ENCODE measurements around the gene CCDC134. TPM values are rescaled to one million over a fixed set of nuclear protein-coding genes. Genes with fewer than 3 reads are reported as not detected.
A peak's percentile ranks its signal among the peaks of the same experiment; 100 is the strongest.

CCDC134 gene
- total and polyA plus RNA-seq, 9 of the 15 experiments (the other 6 are each of a cell fraction or from before 2014, with no cell fraction given), result 0.56 to 11.9 (median 5.3) TPM

DNA sequence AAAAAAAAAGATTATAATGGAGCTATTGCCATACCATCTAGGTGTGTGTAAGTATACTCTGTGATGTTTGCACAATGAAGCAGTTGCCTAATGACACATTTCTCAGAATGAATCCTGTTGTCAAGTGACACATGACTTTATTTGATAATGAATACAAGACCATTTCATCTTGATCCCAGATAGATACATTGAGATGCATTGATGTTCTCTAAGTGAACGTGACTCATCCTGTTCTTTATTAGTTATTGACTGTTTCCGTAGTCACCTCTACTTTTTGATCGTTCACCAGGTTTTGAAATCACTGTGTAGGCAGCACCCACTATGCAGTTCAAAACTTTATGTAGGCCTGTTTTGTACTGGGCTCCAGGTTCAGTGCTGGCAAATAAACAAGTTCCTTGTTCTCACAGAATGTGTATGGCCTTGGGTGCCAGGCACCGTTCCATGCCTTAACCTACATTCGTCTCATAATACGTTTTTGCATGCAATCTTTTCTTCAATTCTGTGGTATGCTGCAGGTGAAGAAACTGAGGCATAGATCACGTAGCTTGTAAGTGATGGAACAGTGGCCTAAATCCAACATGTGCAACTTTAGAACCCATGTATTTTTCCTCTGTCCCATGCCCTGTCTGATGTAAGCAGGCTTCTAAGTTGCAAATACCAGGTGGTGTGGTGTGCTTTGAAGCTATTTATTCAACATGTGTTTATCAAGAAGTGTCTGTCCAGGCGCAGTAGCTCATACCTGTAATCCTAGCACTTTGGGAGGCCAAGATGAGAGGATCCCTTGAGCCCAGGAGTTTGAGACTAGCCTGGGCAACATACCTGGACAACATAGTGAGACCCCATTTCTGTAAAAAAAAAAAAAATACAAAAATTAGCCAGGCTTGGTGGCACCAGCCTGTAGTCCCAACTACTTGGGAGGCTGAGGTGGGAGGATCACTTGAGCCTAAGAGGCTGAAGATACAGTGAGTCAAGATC lies 42.8 kb downstream of the CCDC134 start:
- FAIRE-seq (no peak), ATAC-seq (no peak), DNase-seq (ENCODE audit: extremely low read depth in 1 of 4, low spot score in 3 of 4) (no peak)
- H2AFZ ChIP-seq (ENCODE audit: low read depth, low read length), result no peak overlapping the region
- no peak overlapping the region for H3K4me3 ChIP-seq
- in situ Hi-C loops (cut with MboI) (no loop called here), intact Hi-C loops (cut with micrococcal nuclease) (no loop called here)
- peaks cover 70% of the 10 kb centered on the region for H4K20me1 ChIP-seq (replicated peaks; ENCODE audit: control insufficient read depth, insufficient read depth, low read length)
- WGBS (ENCODE audit: insufficient coverage, low coverage, missing lambda C conversion rate), result 86% methylated on average over 8 of the region's 8 CpGs
- peaks cover 60% of the 10 kb centered on the region for H3K36me3 ChIP-seq (ENCODE audit: control insufficient read depth, insufficient read depth, low read length)
- no peak overlapping the region for H3K9ac ChIP-seq (ENCODE audit: insufficient read depth in 1 of 2, low read depth in 2 of 2, low read length in 2 of 2)
- BruUV-seq (replicated peaks), result no TSS peak
- no peaks in the 10 kb centered on the region for H3K9me3 ChIP-seq (replicated peaks; ENCODE audit: control insufficient read depth, insufficient read depth, low read depth, low read length)
- ChIA-PET POLR2A (interaction anchor here (0.5 to 5.1 kb wide), 5 partner anchors 10 to 464 kb away, joined by 3 to 34 read pairs (median 3); partner anchors contain the start of gene SREBF2), CTCF (ENCODE audit: low intra/inter-chr PET ratio) (no interaction called here)
- H3K79me2 ChIP-seq (ENCODE audit: control insufficient read depth, insufficient read depth, low read length), result peaks cover 98% of the 10 kb centered on the region
- no peak overlapping the region for H3K4me2 ChIP-seq (ENCODE audit: insufficient read depth, low read length)
- H3K9me1 ChIP-seq (ENCODE audit: control insufficient read depth, insufficient read depth, low read length), result peaks cover 30% of the 10 kb centered on the region
- H3K4me1 ChIP-seq (replicated peaks in 1 of 2; ENCODE audit: control insufficient read depth in 2 of 2, insufficient read depth in 2 of 2, low read length in 2 of 2), result peaks cover 18 to 72% of the 10 kb centered on the region in 2 experiments
- no peak overlapping the region; the same call in 2 of the 3 replicates for H3K27ac ChIP-seq (ENCODE audit: extremely low read depth, low read depth, low read length)
- no peaks in the 10 kb centered on the region for H3K27me3 ChIP-seq (ENCODE audit: control insufficient read depth in 2 of 2, insufficient read depth in 2 of 2, low read length in 2 of 2)
- TF ChIP-seq KLF13 (tag; IDR thresholded peaks at IDR 0.05; ENCODE audit: borderline replicate concordance, low read depth), result no peak
- TF ChIP-seq RB1 (IDR thresholded peaks at IDR 0.05; ENCODE audit: low read depth), result no peak
- no peak for TF ChIP-seq HOXB6 (CRISPR knock-in tag; IDR thresholded peaks at IDR 0.05; ENCODE audit: borderline replicate concordance)
- no peak for TF ChIP-seq ZFP36 (IDR thresholded peaks at IDR 0.05; ENCODE audit: low read depth, low read length, partially characterized antibody)
- 0 out of 2 replicates have a peak, but pooled peaks have one; percentile 47 for TF ChIP-seq MYC (IDR thresholded peaks at IDR 0.05; ENCODE audit: low read depth, low read length)
- no peak for TF ChIP-seq MYC (CRISPR knock-in tag; IDR thresholded peaks at IDR 0.05; ENCODE audit: borderline replicate concordance, low read depth)
- TF ChIP-seq, protein P1, sequence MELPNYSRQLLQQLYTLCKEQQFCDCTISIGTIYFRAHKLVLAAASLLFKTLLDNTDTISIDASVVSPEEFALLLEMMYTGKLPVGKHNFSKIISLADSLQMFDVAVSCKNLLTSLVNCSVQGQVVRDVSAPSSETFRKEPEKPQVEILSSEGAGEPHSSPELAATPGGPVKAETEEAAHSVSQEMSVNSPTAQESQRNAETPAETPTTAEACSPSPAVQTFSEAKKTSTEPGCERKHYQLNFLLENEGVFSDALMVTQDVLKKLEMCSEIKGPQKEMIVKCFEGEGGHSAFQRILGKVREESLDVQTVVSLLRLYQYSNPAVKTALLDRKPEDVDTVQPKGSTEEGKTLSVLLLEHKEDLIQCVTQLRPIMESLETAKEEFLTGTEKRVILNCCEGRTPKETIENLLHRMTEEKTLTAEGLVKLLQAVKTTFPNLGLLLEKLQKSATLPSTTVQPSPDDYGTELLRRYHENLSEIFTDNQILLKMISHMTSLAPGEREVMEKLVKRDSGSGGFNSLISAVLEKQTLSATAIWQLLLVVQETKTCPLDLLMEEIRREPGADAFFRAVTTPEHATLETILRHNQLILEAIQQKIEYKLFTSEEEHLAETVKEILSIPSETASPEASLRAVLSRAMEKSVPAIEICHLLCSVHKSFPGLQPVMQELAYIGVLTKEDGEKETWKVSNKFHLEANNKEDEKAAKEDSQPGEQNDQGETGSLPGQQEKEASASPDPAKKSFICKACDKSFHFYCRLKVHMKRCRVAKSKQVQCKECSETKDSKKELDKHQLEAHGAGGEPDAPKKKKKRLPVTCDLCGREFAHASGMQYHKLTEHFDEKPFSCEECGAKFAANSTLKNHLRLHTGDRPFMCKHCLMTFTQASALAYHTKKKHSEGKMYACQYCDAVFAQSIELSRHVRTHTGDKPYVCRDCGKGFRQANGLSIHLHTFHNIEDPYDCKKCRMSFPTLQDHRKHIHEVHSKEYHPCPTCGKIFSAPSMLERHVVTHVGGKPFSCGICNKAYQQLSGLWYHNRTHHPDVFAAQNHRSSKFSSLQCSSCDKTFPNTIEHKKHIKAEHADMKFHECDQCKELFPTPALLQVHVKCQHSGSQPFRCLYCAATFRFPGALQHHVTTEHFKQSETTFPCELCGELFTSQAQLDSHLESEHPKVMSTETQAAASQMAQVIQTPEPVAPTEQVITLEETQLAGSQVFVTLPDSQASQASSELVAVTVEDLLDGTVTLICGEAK (IDR thresholded peaks at IDR 0.05), result peak; percentile 49; the same call in 1 of the 2 replicates
- TF ChIP-seq, protein P1 (CRISPR knock-in tag; IDR thresholded peaks at IDR 0.05), result no peak
- TF ChIP-seq ZNF121 (CRISPR knock-in tag; conservative IDR thresholded peaks at IDR 0.05), result peak; percentile 55

All from K562 (cell line).